Upper lobe of left lung (tissue), 4 donors: Measurements from ENCODE around the gene HIP1.
"Not testable (repeated sequence)": the region's sequence is repeated elsewhere in the genome, so short reads cannot be mapped to it uniquely, and the experiment has no call there.

Experiments
- CTCF ChIP-seq, 6 experiments: fragments of 450-650 bp in 4 of 6; fragments of 200-600 bp in 2 of 6; sonication (generic) in 2 of 6; IDR thresholded peaks; one replicate each; pipeline ENCODE4 v1.5.1; 2016 to 2019; ENCODE audit warnings: antibody characterized with exemption in 6 of 6
- POLR2A ChIP-seq, 4 donors: fragments of 450-650 bp; IDR thresholded peaks; one replicate each; pipeline ENCODE4 v1.5.1; 2016 to 2017; ENCODE audit warnings: antibody characterized with exemption in 4 of 4, mild to moderate bottlenecking in 2 of 4
- POLR2AphosphoS5 ChIP-seq, 2 donors: sonication (generic); formaldehyde crosslinking; IDR thresholded peaks; one replicate each; pipeline ENCODE4 v1.5.1; 2017; ENCODE audit warnings: antibody characterized with exemption in 2 of 2

GRCh38 chr7:75556835-75557234, 181.9 kb downstream of the HIP1 start:
- not testable (repeated sequence) for TF ChIP-seq CTCF, POLR2A, POLR2AphosphoS5 (IDR thresholded peaks at IDR 0.05)
